CD4-positive, alpha-beta memory T cell (primary cell): ENCODE data around the gene MARS1. TPM values are rescaled to one million over a fixed set of nuclear protein-coding genes. Genes with fewer than 3 reads are reported as not detected.

Experiments
- CTCF ChIA-PET: fragments of 350-600 bp; sonication (Branson Sonifier 250); formaldehyde crosslinking; loops from one replicate; lab custom pipeline; 2021; ENCODE audit warnings: inconsistent platforms; ENCODE audit not compliant: partially characterized antibody; lab: Charles Lee
- POLR2A ChIA-PET: fragments of 350-600 bp; sonication (Branson Sonifier 250); formaldehyde crosslinking; loops from one replicate; lab custom pipeline; 2021; ENCODE audit not compliant: partially characterized antibody; lab: Charles Lee
- DNase-seq, 5 donors: peaks; one replicate each; pipeline versions ENCODE4 v3.0.0 to v3.0.0-alpha.2; 2020 to 2022; ENCODE audit warnings: mixed read lengths in 1 of 5
- H3K27ac ChIP-seq: one replicate; pipeline ENCODE4 v1.7.0; 2013; ENCODE audit warnings: low read depth, low read length
- H3K27me3 ChIP-seq: 2 replicates; pipeline ENCODE4 v1.7.0; 2013; ENCODE audit warnings: mild to moderate bottlenecking, low read length, moderate library complexity; ENCODE audit not compliant: insufficient read depth
- H3K36me3 ChIP-seq: 2 replicates; pipeline ENCODE4 v1.7.0; 2013; ENCODE audit warnings: mild to moderate bottlenecking, low read length, moderate library complexity; ENCODE audit not compliant: insufficient read depth
- H3K4me1 ChIP-seq: 2 replicates; pipeline ENCODE4 v1.7.0; 2013; ENCODE audit warnings: mild to moderate bottlenecking, low read length, moderate library complexity; ENCODE audit not compliant: insufficient read depth
- H3K4me3 ChIP-seq, 2 donors: one replicate each; pipeline ENCODE4 v1.7.0; 2013; ENCODE audit warnings: low read length in 2 of 2, mild to moderate bottlenecking in 1 of 2
- H3K9me3 ChIP-seq, 2 donors: one replicate each; pipeline ENCODE4 v1.7.0; 2013; ENCODE audit warnings: low read length in 2 of 2, control low read depth in 1 of 2; ENCODE audit not compliant: control insufficient read depth in 1 of 2
- H3K27ac Mint-ChIP-seq, 7 donors: one replicate each; pipeline ENCODE4 v1.8.0; 2020 to 2021; ENCODE audit warnings: mixed read lengths in 7 of 7, mild to moderate bottlenecking in 6 of 7, inconsistent platforms in 3 of 7, moderate library complexity in 3 of 7
- H3K27me3 Mint-ChIP-seq, 2 donors: one replicate each; pipeline ENCODE4 v1.8.0; 2020 to 2021; ENCODE audit warnings: mixed read lengths in 2 of 2
- H3K36me3 Mint-ChIP-seq, 2 donors: one replicate each; pipeline ENCODE4 v1.8.0; 2020 to 2021; ENCODE audit warnings: mixed read lengths in 2 of 2, inconsistent platforms in 1 of 2, mild to moderate bottlenecking in 1 of 2
- H3K4me1 Mint-ChIP-seq, 4 donors: one replicate each; pipeline ENCODE4 v1.8.0; 2020 to 2021; ENCODE audit warnings: mixed read lengths in 4 of 4, mild to moderate bottlenecking in 1 of 4
- H3K4me3 Mint-ChIP-seq, 8 donors: one replicate each; pipeline ENCODE4 v1.8.0; 2020 to 2021; ENCODE audit warnings: mixed read lengths in 8 of 8, mild to moderate bottlenecking in 7 of 8, moderate library complexity in 6 of 8, inconsistent platforms in 3 of 8
- H3K9me3 Mint-ChIP-seq, 8 donors: one replicate each; pipeline ENCODE4 v1.8.0; 2020 to 2021; ENCODE audit warnings: mixed read lengths in 8 of 8, mild to moderate bottlenecking in 5 of 8, inconsistent platforms in 3 of 8, moderate library complexity in 1 of 8
- intact Hi-C: fragments of 100-400 bp; cut with micrococcal nuclease; formaldehyde crosslinking; loops from one replicate; pipeline ENCODE4 v1.15.1; 2023
- polyA plus RNA-seq, 2 donors: library from polyadenylated mRNA; unstranded; fragments of 300-500 nt; fragmentation: Illumina TruSeq; gene quantifications; one replicate each; pipeline ENCODE4 v1.2.3, GENCODE V29; 2021
- total RNA-seq, 2 experiments: library from RNA; stranded (reverse); gene quantifications; one replicate each; pipeline ENCODE4 v1.2.3, GENCODE V29; 2021

MARS1 gene
- total and polyA plus RNA-seq, 4 experiments from 2014 or later, result 84.8 to 242 (median 169) TPM

- H3K27ac Mint-ChIP-seq, result peak overlapping the region; percentile 1 to 81 (median 34)
- H3K4me3 ChIP-seq, result no peak overlapping the region
- peaks cover 26 to 66% (median 39%) of the 10 kb centered on the region in 4 donors for H3K4me1 Mint-ChIP-seq
Measured at GRCh38 chr12:57460468-57460784, 27.4 kb upstream of the MARS1 start.

DNA sequence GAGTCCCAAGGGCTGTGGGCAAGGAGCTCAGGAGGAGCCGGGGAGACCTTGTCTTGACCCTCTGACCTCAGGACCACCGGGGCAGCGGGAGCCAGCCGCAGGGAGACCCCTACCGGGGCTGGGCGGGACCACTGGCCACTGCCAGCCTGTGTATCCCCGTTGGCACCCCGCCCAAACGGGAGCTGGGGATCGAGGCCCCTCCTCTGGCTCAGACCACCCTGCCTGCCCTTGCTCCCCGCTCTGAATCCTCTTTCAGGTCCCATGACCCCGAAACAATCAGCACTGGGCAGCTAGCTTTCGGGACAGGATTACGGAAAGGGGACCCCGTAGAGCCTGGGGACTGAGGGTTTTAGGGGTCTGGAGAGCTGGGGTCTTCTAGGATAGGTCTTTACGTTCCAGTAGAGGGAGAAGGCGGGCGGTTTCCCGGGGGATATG, 27.0 kb upstream of the MARS1 start:
- CTCF ChIA-PET, result interaction anchor here (0.8 to 9.6 kb wide), 6 partner anchors 9 to 196 kb away, joined by 3 to 204 read pairs (median 4); partner anchors contain the start of genes ARHGAP9 and DCTN2
- Mint-ChIP-seq H3K9me3 (no peaks in the 10 kb centered on the region), H3K27ac (peak overlapping the region in 2 of 7 donors; percentile 60 to 80), H3K27me3 (peaks cover 7 to 20% of the 10 kb centered on the region in 2 donors), H3K4me1 (peaks cover 25 to 69% (median 37%) of the 10 kb centered on the region in 4 donors), H3K4me3 (peak overlapping the region; percentile 58 to 94 (median 86)), H3K36me3 (peaks cover 0 to 5% of the 10 kb centered on the region in 2 donors)
- no peaks in the 10 kb centered on the region for H3K9me3 ChIP-seq
- intact Hi-C loops, result loop anchor here (5.0 kb wide), 2 partner anchors 154 to 281 kb away; no protein-coding TSS in a partner anchor
- no peak overlapping the region for H3K27ac ChIP-seq
- H3K36me3 ChIP-seq, result no peaks in the 10 kb centered on the region
- POLR2A ChIA-PET, result interaction anchor here (1.0 to 9.6 kb wide), 4 partner anchors 9 to 160 kb away, joined by 3 to 225 read pairs (median 5); partner anchors contain the start of gene ARHGAP9
- peaks cover 40% of the 10 kb centered on the region for H3K4me1 ChIP-seq
- DNase-seq, result no peak
- H3K4me3 ChIP-seq, result peak overlapping the region in 1 of 2 donors; percentile 59
- H3K27me3 ChIP-seq, result peaks cover 12% of the 10 kb centered on the region

More at GRCh38 chr12:57460468-57460784, 27.4 kb upstream of the MARS1 start:
- Histone ChIP-seq H3K36me3 (no peaks in the 10 kb centered on the region), H3K27ac (no peak overlapping the region), H3K27me3 (peaks cover 12% of the 10 kb centered on the region), H3K4me1 (peaks cover 40% of the 10 kb centered on the region), H3K9me3 (no peaks in the 10 kb centered on the region)
- peak in 3 of 5 donors; percentile 17 to 29 (median 20) for DNase-seq
- Mint-ChIP-seq H3K27me3 (peaks cover 7 to 20% of the 10 kb centered on the region in 2 donors), H3K9me3 (no peaks in the 10 kb centered on the region), H3K4me3 (peak overlapping the region; percentile 59 to 89 (median 84)), H3K36me3 (peaks cover 0 to 5% of the 10 kb centered on the region in 2 donors)
- ChIA-PET CTCF (interaction anchor here (1.1 to 9.6 kb wide), 6 partner anchors 10 to 196 kb away, joined by 3 to 204 read pairs (median 12); partner anchors contain the start of genes ARHGAP9 and DCTN2), POLR2A (interaction anchor here (0.5 to 9.6 kb wide), 7 partner anchors 9 to 160 kb away, joined by 3 to 225 read pairs (median 6); partner anchors contain the start of genes ARHGAP9, DDIT3 and MARS1)
- intact Hi-C loops, result loop anchor here (5.0 kb wide), 2 partner anchors 153 to 282 kb away; no protein-coding TSS in a partner anchor

GRCh38 chr12:57461276-57461916, 26.5 kb upstream of the MARS1 start:
- peaks cover 0 to 5% of the 10 kb centered on the region in 2 donors for H3K36me3 Mint-ChIP-seq
- Histone ChIP-seq H3K36me3 (no peaks in the 10 kb centered on the region), H3K9me3 (no peaks in the 10 kb centered on the region), H3K27ac (no peak overlapping the region), H3K4me1 (peaks cover 36% of the 10 kb centered on the region), H3K4me3 (peak overlapping the region; percentile 42 to 59), H3K27me3 (peaks cover 12% of the 10 kb centered on the region)
- CTCF ChIA-PET, result interaction anchor here (0.8 to 9.6 kb wide), 13 partner anchors 9 to 197 kb away, joined by 3 to 204 read pairs (median 4); partner anchors contain the start of gene ARHGAP9
- peaks cover 23 to 64% (median 34%) of the 10 kb centered on the region in 4 donors for H3K4me1 Mint-ChIP-seq
- POLR2A ChIA-PET, result interaction anchor here (1.0 to 9.6 kb wide), 7 partner anchors 8 to 159 kb away, joined by 3 to 225 read pairs (median 6); partner anchors contain the start of genes ARHGAP9 and DDIT3
- peak overlapping the region; percentile 86 to 94 (median 88) for H3K4me3 Mint-ChIP-seq
- DNase-seq, result peak in 2 of 5 donors; percentile 22 to 57
- peaks cover 7 to 18% of the 10 kb centered on the region in 2 donors for H3K27me3 Mint-ChIP-seq
- peak overlapping the region in 5 of 7 donors; percentile 65 to 82 (median 80) for H3K27ac Mint-ChIP-seq
- intact Hi-C loops, result loop anchor here (5.0 kb wide), 2 partner anchors 154 to 281 kb away; no protein-coding TSS in a partner anchor
- H3K9me3 Mint-ChIP-seq, result no peaks in the 10 kb centered on the region

GRCh38 chr12:57461917-57462250, 26.0 kb upstream of the MARS1 start:
- H3K9me3 Mint-ChIP-seq, result no peaks in the 10 kb centered on the region
- H3K27ac Mint-ChIP-seq, result peak overlapping the region; percentile 19 to 82 (median 73)
- H3K36me3 Mint-ChIP-seq, result peaks cover 0 to 5% of the 10 kb centered on the region in 2 donors

GRCh38 chr12:57462251-57462911, 25.5 kb upstream of the MARS1 start:
- intact Hi-C loops, result loop anchor here (1.0 to 5.0 kb wide), 7 partner anchors 16 to 280 kb away; partner anchors contain the start of genes MBD6 and PIP4K2C
- H3K36me3 Mint-ChIP-seq, result peaks cover 0 to 5% of the 10 kb centered on the region in 2 donors
- no peaks in the 10 kb centered on the region for H3K9me3 Mint-ChIP-seq
- H3K4me1 ChIP-seq, result peaks cover 36% of the 10 kb centered on the region
- H3K4me3 Mint-ChIP-seq, result peak overlapping the region; percentile 86 to 95 (median 89)
- H3K36me3 ChIP-seq, result no peaks in the 10 kb centered on the region
- H3K4me1 Mint-ChIP-seq, result peaks cover 23 to 58% (median 35%) of the 10 kb centered on the region in 4 donors
- H3K27ac Mint-ChIP-seq, result peak overlapping the region; percentile 13 to 91 (median 80)
- no peak overlapping the region for H3K27ac ChIP-seq
- peaks cover 12% of the 10 kb centered on the region for H3K27me3 ChIP-seq
- CTCF ChIA-PET, result interaction anchor here (0.8 to 9.6 kb wide), 14 partner anchors 10 to 279 kb away, joined by 3 to 204 read pairs (median 4); partner anchors contain the start of genes ARHGAP9 and DDIT3
- H3K4me3 ChIP-seq, result peak overlapping the region; percentile 42 to 59
- POLR2A ChIA-PET, result interaction anchor here (1.2 to 9.6 kb wide), 4 partner anchors 10 to 58 kb away, joined by 3 to 225 read pairs (median 9); partner anchors contain the start of genes ARHGAP9 and DDIT3
- H3K9me3 ChIP-seq, result no peaks in the 10 kb centered on the region
- peak; percentile 84 to 88 (median 87) for DNase-seq
- H3K27me3 Mint-ChIP-seq, result peaks cover 7 to 18% of the 10 kb centered on the region in 2 donors

More at GRCh38 chr12:57461917-57462250, 26.0 kb upstream of the MARS1 start:
- H3K9me3 ChIP-seq, result no peaks in the 10 kb centered on the region
- ChIA-PET CTCF (interaction anchor here (0.8 to 9.6 kb wide), 14 partner anchors 8 to 279 kb away, joined by 3 to 204 read pairs (median 4); partner anchors contain the start of gene ARHGAP9), POLR2A (interaction anchor here (1.2 to 9.6 kb wide), 5 partner anchors 10 to 159 kb away, joined by 3 to 225 read pairs (median 6); partner anchors contain the start of genes ARHGAP9 and DDIT3)
- peaks cover 12% of the 10 kb centered on the region for H3K27me3 ChIP-seq
- H3K4me1 Mint-ChIP-seq, result peaks cover 23 to 59% (median 34%) of the 10 kb centered on the region in 4 donors
- peak in 2 of 5 donors; percentile 19 to 50 for DNase-seq
- no peaks in the 10 kb centered on the region for H3K36me3 ChIP-seq
- intact Hi-C loops, result loop anchor here (1.0 to 5.0 kb wide), 7 partner anchors 16 to 280 kb away; partner anchors contain the start of genes MBD6 and PIP4K2C
- H3K4me3 ChIP-seq, result peak overlapping the region; percentile 42 to 59
- H3K4me1 ChIP-seq, result peaks cover 36% of the 10 kb centered on the region
- peak overlapping the region; percentile 86 to 94 (median 88) for H3K4me3 Mint-ChIP-seq
- peaks cover 7 to 18% of the 10 kb centered on the region in 2 donors for H3K27me3 Mint-ChIP-seq
- no peak overlapping the region for H3K27ac ChIP-seq

DNA sequence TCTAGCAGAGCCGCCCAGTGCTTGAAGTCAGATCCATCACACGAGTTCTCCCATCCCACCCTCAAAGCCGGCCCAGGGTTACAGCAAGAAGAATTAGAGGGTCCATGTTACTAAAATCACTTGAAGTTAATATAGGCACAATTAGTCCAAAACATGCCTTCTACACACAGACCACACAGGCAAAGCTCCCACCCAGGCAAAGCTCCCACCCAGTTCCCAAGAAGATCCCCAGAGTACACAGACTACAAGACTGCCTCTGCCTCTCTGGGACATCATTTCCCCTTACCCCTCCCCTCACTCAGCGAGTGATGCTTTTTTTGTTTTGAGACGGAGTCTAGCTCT, 25.0 kb upstream of the MARS1 start:
- peaks cover 7 to 18% of the 10 kb centered on the region in 2 donors for H3K27me3 Mint-ChIP-seq
- H3K27ac Mint-ChIP-seq, result peak overlapping the region in 6 of 7 donors; percentile 49 to 80 (median 66)
- peak overlapping the region in 6 of 8 donors; percentile 86 to 95 (median 90) for H3K4me3 Mint-ChIP-seq
- H3K4me1 ChIP-seq, result peaks cover 36% of the 10 kb centered on the region
- peaks cover 3 to 5% of the 10 kb centered on the region in 2 donors for H3K36me3 Mint-ChIP-seq
- H3K27ac ChIP-seq, result no peak overlapping the region
- peaks cover 12% of the 10 kb centered on the region for H3K27me3 ChIP-seq
- ChIA-PET CTCF (interaction anchor here (0.5 to 9.6 kb wide), 14 partner anchors 9 to 278 kb away, joined by 3 to 204 read pairs (median 4); partner anchors contain the start of genes ARHGAP9, DDIT3 and INHBE), POLR2A (interaction anchor here (1.1 to 9.6 kb wide), 4 partner anchors 9 to 57 kb away, joined by 3 to 225 read pairs (median 9); partner anchors contain the start of genes ARHGAP9 and DDIT3)
- no peaks in the 10 kb centered on the region for H3K9me3 Mint-ChIP-seq
- no peaks in the 10 kb centered on the region for H3K36me3 ChIP-seq
- no peak for DNase-seq
- peaks cover 23 to 62% (median 35%) of the 10 kb centered on the region in 4 donors for H3K4me1 Mint-ChIP-seq
- intact Hi-C loops, result loop anchor here (1.0 to 5.0 kb wide), 7 partner anchors 15 to 279 kb away; partner anchors contain the start of genes MBD6 and PIP4K2C
- no peaks in the 10 kb centered on the region for H3K9me3 ChIP-seq
- H3K4me3 ChIP-seq, result no peak overlapping the region
